Measurements from ENCODE around the gene IL34. TPM values are rescaled to one million over a fixed set of nuclear protein-coding genes. Genes with fewer than 3 reads are reported as not detected.

The IL34 gene
- total and polyA plus RNA-seq, 4 donors: 0.25 to 0.93 (median 0.42) TPM

DNA sequence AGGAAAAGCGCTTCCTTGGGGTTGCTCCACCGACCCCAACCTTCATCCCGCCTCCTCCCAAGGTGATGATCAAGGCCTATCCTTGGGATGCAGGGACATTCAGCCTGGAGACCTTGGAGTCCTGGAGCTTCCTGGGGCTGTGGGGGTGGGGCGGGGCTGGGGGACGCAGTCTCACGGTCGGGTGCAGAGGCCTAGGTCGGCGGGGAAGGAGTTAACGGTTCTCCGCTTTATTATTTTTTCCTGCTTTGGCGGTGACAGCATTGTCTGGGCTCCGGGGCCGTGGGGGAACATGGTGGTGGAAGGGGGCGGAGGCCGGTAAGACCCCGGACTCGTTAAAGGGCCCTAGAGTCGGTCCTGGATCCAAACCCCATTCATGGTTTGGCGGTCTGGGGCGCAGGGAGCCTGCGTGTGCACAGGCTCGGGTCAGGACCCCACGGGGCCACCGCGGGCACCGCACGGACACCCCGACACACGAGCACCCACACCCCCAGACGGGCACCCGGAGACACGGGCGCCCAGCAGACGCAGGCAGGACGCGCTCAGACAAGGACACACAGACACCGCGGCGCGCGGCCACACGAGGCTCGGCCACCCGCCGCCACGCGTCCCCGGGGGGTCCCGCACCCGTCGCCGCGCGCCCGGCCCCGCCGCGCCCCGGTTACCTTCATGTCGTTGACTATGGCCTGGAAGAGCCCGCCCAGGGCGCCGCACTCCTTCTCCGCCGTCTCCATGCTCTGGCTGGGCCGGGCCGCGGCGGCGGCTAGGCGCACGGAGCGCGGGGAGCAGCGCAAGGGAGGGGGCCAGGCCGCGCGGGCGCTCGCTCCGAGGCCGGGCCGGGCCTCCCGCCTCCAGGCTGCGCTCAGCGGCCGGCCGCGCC is 38.9 kb downstream of the IL34 start:
- DNase-seq (ENCODE audit: low spot score): no peak
- Histone ChIP-seq H3K27ac (ENCODE audit: low read depth in 1 of 2, low read length in 2 of 2) (peak overlapping the region; percentile 94 to 95), H3K9me3 (ENCODE audit: control insufficient read depth in 4 of 4, low read length in 3 of 4) (no peaks in the 10 kb centered on the region), H3K36me3 (ENCODE audit: control insufficient read depth in 4 of 4, insufficient read depth in 3 of 4, low read depth in 1 of 4, low read length in 3 of 4) (peaks cover 0 to 1% (median under 1%) of the 10 kb centered on the region in 4 donors), H3K9ac (ENCODE audit: low read depth in 1 of 2, low read length in 2 of 2) (peak overlapping the region; percentile 93 to 99), H3K4me3 (ENCODE audit: low read depth in 1 of 3, low read length in 3 of 3) (peak overlapping the region; percentile 84 to 90 (median 89)), H3K27me3 (ENCODE audit: control insufficient read depth in 4 of 4, insufficient read depth in 4 of 4, low read length in 3 of 4) (no peaks in the 10 kb centered on the region), H3K4me1 (ENCODE audit: control insufficient read depth in 4 of 4, insufficient read depth in 4 of 4, low read length in 3 of 4) (peaks cover 16 to 64% (median 36%) of the 10 kb centered on the region in 4 donors)
- WGBS: 1% methylated on average over 90 of the region's 90 CpGs
- TF ChIP-seq JUND (IDR thresholded peaks at IDR 0.05) (no peak), HNF4G (IDR thresholded peaks at IDR 0.05) (no peak), SP1 (IDR thresholded peaks at IDR 0.05) (no peak), YY1 (IDR thresholded peaks at IDR 0.05) (no peak), RAD21 (IDR thresholded peaks at IDR 0.05) (no peak), RXRA (IDR thresholded peaks at IDR 0.05) (no peak), GABPA (IDR thresholded peaks at IDR 0.05 in 1 of 2, conservative IDR thresholded peaks at IDR 0.05 in 1 of 2) (no peak)
- TF ChIP-seq, protein P1, sequence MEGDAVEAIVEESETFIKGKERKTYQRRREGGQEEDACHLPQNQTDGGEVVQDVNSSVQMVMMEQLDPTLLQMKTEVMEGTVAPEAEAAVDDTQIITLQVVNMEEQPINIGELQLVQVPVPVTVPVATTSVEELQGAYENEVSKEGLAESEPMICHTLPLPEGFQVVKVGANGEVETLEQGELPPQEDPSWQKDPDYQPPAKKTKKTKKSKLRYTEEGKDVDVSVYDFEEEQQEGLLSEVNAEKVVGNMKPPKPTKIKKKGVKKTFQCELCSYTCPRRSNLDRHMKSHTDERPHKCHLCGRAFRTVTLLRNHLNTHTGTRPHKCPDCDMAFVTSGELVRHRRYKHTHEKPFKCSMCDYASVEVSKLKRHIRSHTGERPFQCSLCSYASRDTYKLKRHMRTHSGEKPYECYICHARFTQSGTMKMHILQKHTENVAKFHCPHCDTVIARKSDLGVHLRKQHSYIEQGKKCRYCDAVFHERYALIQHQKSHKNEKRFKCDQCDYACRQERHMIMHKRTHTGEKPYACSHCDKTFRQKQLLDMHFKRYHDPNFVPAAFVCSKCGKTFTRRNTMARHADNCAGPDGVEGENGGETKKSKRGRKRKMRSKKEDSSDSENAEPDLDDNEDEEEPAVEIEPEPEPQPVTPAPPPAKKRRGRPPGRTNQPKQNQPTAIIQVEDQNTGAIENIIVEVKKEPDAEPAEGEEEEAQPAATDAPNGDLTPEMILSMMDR (IDR thresholded peaks at IDR 0.05; ENCODE audit: low read depth, low read length, missing input control): no peak
- TF ChIP-seq, protein P2, sequence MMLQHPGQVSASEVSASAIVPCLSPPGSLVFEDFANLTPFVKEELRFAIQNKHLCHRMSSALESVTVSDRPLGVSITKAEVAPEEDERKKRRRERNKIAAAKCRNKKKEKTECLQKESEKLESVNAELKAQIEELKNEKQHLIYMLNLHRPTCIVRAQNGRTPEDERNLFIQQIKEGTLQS (IDR thresholded peaks at IDR 0.05): no peak

DNA sequence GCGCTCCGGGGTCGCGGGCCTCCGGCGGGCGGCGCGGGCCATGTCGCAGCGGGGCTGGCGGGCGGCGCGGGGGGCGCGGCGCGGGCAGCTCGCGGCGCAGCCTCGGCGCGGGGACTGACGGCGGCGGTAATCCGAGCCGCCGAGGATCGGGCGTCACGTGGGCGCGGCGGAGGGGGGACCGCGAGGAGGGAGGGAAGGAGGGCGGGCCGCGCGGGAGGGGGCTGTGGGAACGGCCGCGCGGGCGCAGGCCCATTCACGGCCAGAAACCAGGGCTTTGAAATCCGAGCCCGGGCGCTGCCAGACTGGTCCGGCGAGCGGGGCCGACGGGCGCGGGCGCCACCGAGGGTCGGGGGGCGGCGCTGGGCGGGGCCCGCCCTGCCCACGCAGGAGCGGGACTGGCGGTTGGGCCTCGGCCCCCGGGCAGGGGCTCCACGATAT is 39.6 kb downstream of the IL34 start, which contains the start of gene MTSS2:
MTSS2 (minus strand) TSS at position 116 of the 438 bp plus-strand sequence. CDS start 262 bp downstream, outside the sequence.
- peak in 1 of 2 donors; percentile 9 for TF ChIP-seq RXRA (IDR thresholded peaks at IDR 0.05)
- TF ChIP-seq, protein P3, sequence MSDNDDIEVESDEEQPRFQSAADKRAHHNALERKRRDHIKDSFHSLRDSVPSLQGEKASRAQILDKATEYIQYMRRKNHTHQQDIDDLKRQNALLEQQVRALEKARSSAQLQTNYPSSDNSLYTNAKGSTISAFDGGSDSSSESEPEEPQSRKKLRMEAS (IDR thresholded peaks at IDR 0.05): no peak
- TF ChIP-seq, protein P4, sequence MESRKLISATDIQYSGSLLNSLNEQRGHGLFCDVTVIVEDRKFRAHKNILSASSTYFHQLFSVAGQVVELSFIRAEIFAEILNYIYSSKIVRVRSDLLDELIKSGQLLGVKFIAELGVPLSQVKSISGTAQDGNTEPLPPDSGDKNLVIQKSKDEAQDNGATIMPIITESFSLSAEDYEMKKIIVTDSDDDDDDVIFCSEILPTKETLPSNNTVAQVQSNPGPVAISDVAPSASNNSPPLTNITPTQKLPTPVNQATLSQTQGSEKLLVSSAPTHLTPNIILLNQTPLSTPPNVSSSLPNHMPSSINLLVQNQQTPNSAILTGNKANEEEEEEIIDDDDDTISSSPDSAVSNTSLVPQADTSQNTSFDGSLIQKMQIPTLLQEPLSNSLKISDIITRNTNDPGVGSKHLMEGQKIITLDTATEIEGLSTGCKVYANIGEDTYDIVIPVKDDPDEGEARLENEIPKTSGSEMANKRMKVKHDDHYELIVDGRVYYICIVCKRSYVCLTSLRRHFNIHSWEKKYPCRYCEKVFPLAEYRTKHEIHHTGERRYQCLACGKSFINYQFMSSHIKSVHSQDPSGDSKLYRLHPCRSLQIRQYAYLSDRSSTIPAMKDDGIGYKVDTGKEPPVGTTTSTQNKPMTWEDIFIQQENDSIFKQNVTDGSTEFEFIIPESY (IDR thresholded peaks at IDR 0.05): no peak
- Histone ChIP-seq H3K9ac (ENCODE audit: low read depth in 1 of 2, low read length in 2 of 2) (peak within 1 kb of the TSS; percentile 93 to 99), H3K27me3 (ENCODE audit: control insufficient read depth in 4 of 4, insufficient read depth in 4 of 4, low read length in 3 of 4) (no peaks in the 10 kb centered on the region), H3K36me3 (ENCODE audit: control insufficient read depth in 4 of 4, insufficient read depth in 3 of 4, low read depth in 1 of 4, low read length in 3 of 4) (no peaks in the 10 kb centered on the region), H3K4me3 (ENCODE audit: low read depth in 1 of 3, low read length in 3 of 3) (peak within 1 kb of the TSS; percentile 84 to 90 (median 89)), H3K9me3 (ENCODE audit: control insufficient read depth in 4 of 4, low read length in 3 of 4) (no peaks in the 10 kb centered on the region), H3K4me1 (ENCODE audit: control insufficient read depth in 4 of 4, insufficient read depth in 4 of 4, low read length in 3 of 4) (peaks cover 16 to 57% (median 33%) of the 10 kb centered on the region in 4 donors), H3K27ac (ENCODE audit: low read depth in 1 of 2, low read length in 2 of 2) (peak within 1 kb of the TSS; percentile 94 to 95)
- peak; percentile 80 for DNase-seq (ENCODE audit: low spot score)
- 1% methylated on average over 72 of the region's 72 CpGs for WGBS
